SK-N-SH (cell line): ENCODE measurements around the gene MCC.

Experiments
- NRF1 ChIP-seq: IDR thresholded peaks from 2 replicates; pipeline ENCODE4 v1.6.1; 2012; ENCODE audit warnings: low read depth, mild to moderate bottlenecking, low read length
- RAD21 ChIP-seq: IDR thresholded peaks from 2 replicates; pipeline ENCODE4 v1.6.1; 2012; ENCODE audit warnings: mild to moderate bottlenecking, low read length
- YY1 ChIP-seq: IDR thresholded peaks from 2 replicates; pipeline ENCODE4 v1.4.0; 2012; ENCODE audit warnings: low read depth, mild to moderate bottlenecking
- TF ChIP-seq, protein P1 (sequence below): fragments of 200-600 bp; sonication (generic); IDR thresholded peaks from 2 replicates; pipeline ENCODE4 v1.6.1; 2017; ENCODE audit warnings: antibody characterized with exemption, mild to moderate bottlenecking, moderate library complexity
- TF ChIP-seq, protein P2 (sequence below): IDR thresholded peaks from 2 replicates; pipeline ENCODE4 v1.4.0; 2012; ENCODE audit warnings: low read depth, borderline replicate concordance

DNA sequence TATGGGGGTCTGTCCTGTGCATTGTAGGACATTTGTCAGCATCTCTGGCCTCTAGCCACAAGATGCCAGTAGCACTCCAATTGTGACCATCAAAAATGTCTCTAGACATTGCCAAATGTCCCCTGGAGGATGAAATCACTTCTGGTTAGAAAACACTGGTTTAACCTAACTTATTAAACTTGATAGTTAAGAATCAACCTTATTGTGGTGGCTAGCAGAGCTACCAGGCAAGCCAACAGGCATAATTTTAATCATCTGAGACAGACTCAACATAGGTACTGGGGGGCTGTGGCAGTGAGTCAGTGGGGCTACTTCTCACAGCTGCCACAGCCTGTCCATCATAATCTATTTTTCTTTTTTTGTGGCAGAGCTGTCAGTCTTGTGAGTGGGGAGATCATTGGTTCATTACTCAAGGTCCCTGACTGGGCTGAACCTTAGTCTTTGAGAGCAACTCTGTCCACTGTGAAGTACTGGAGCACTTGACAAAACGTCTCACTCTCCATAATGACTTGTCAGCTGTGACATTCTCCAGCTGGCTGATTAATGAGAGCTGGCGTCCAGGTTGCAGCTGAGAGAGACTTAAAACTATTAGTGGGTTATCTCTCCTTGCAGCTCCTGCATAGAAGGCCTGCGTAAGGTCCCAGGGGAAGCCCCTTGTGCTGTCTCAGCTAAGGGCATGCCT is 403.7 kb downstream of the MCC start:
- TF ChIP-seq, protein P1, sequence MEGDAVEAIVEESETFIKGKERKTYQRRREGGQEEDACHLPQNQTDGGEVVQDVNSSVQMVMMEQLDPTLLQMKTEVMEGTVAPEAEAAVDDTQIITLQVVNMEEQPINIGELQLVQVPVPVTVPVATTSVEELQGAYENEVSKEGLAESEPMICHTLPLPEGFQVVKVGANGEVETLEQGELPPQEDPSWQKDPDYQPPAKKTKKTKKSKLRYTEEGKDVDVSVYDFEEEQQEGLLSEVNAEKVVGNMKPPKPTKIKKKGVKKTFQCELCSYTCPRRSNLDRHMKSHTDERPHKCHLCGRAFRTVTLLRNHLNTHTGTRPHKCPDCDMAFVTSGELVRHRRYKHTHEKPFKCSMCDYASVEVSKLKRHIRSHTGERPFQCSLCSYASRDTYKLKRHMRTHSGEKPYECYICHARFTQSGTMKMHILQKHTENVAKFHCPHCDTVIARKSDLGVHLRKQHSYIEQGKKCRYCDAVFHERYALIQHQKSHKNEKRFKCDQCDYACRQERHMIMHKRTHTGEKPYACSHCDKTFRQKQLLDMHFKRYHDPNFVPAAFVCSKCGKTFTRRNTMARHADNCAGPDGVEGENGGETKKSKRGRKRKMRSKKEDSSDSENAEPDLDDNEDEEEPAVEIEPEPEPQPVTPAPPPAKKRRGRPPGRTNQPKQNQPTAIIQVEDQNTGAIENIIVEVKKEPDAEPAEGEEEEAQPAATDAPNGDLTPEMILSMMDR: no peak
- TF ChIP-seq RAD21: peak; percentile 62
- TF ChIP-seq, protein P2, sequence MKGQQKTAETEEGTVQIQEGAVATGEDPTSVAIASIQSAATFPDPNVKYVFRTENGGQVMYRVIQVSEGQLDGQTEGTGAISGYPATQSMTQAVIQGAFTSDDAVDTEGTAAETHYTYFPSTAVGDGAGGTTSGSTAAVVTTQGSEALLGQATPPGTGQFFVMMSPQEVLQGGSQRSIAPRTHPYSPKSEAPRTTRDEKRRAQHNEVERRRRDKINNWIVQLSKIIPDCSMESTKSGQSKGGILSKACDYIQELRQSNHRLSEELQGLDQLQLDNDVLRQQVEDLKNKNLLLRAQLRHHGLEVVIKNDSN: no peak
- no peak for TF ChIP-seq NRF1
- TF ChIP-seq YY1: no peak
